Natural killer cell (primary cell): ENCODE data around the gene NTRK2. TPM values are rescaled to one million over a fixed set of nuclear protein-coding genes. Genes with fewer than 3 reads are reported as not detected.

Experiments used
- ATAC-seq, 3 donors: fragments of 150-1000 bp in 2 of 3; fragments of 200-7000 bp in 1 of 3; cut with Tn5 transposase; 1 replicate in 1 of 3; 2 replicates in 2 of 3; pipeline ENCODE4 v1.10.0; 2021; ENCODE audit warnings: mild to moderate bottlenecking in 2 of 3, moderate library complexity in 2 of 3
- DNase-seq, 2 donors: peaks; one replicate each; pipeline versions ENCODE4 v3.0.0 to v3.0.0-alpha.2; 2013 to 2021; ENCODE audit warnings: mixed read lengths in 1 of 2
- H3K27ac ChIP-seq: one replicate; pipeline ENCODE4 v1.5.1; 2013; ENCODE audit warnings: mild to moderate bottlenecking, low read length
- H3K27me3 ChIP-seq: one replicate; pipeline ENCODE4 v1.6.1; 2013; ENCODE audit warnings: low read length; ENCODE audit not compliant: control insufficient read depth, insufficient read depth
- H3K36me3 ChIP-seq: one replicate; pipeline ENCODE4 v1.6.1; 2013; ENCODE audit warnings: low read length; ENCODE audit not compliant: control insufficient read depth, insufficient read depth
- H3K4me1 ChIP-seq: one replicate; pipeline ENCODE4 v1.6.1; 2013; ENCODE audit warnings: low read length; ENCODE audit not compliant: control insufficient read depth, insufficient read depth
- H3K4me3 ChIP-seq: one replicate; pipeline ENCODE4 v1.5.1; 2013; ENCODE audit warnings: low read length
- H3K9me3 ChIP-seq: one replicate; pipeline ENCODE4 v1.6.1; 2013; ENCODE audit warnings: low read length; ENCODE audit not compliant: control insufficient read depth, insufficient read depth
- H3K27ac Mint-ChIP-seq, 2 donors: one replicate each; pipeline ENCODE4 v1.8.0; 2022; ENCODE audit warnings: mild to moderate bottlenecking in 2 of 2, mixed read lengths in 2 of 2, moderate library complexity in 1 of 2
- H3K27me3 Mint-ChIP-seq, 2 donors: one replicate each; pipeline ENCODE4 v1.8.0; 2022; ENCODE audit warnings: low read depth in 2 of 2, mixed read lengths in 2 of 2
- H3K36me3 Mint-ChIP-seq: one replicate; pipeline ENCODE4 v1.8.0; 2022; ENCODE audit warnings: mixed read lengths
- H3K4me1 Mint-ChIP-seq, 2 donors: one replicate each; pipeline ENCODE4 v1.8.0; 2022; ENCODE audit warnings: mixed read lengths in 2 of 2
- H3K4me3 Mint-ChIP-seq: one replicate; pipeline ENCODE4 v1.8.0; 2022; ENCODE audit warnings: mild to moderate bottlenecking, moderate library complexity, mixed read lengths
- H3K9me3 Mint-ChIP-seq, 2 donors: one replicate each; pipeline ENCODE4 v1.8.0; 2022; ENCODE audit warnings: mixed read lengths in 2 of 2
- CTCF ChIP-seq: fragments of 200-600 bp; IDR thresholded peaks from one replicate; pipeline ENCODE4 v1.8.0; 2022; ENCODE audit warnings: antibody characterized with exemption
- WGBS: methylation state at CpG from one replicate; pipeline ENCODE4 v1.1.7; 2013; ENCODE audit warnings: missing lambda C conversion rate; ENCODE audit not compliant: insufficient coverage; 5-methylcytosine and 5-hydroxymethylcytosine counted together
- intact Hi-C: fragments of 100-400 bp; cut with micrococcal nuclease; formaldehyde crosslinking; loops from one replicate; pipeline ENCODE4 v1.14.2; 2022
- total RNA-seq, 4 donors: library from RNA; stranded (reverse); fragments of 120-200 nt in 1 of 4; gene quantifications; one replicate each; pipeline versions ENCODE4 v1.2.3 to v1.2.4, GENCODE V29; 2013 to 2022

The NTRK2 gene
- total RNA-seq, 3 donors from 2014 or later (not counting 1 experiment from before 2014, with no cell fraction given), result 0.08 TPM; not detected in 2

GRCh38 chr9:85042981-85043647 is 373.6 kb downstream of the NTRK2 start:
- no peaks in the 10 kb centered on the region for H3K4me1 Mint-ChIP-seq
- H3K36me3 Mint-ChIP-seq, result no peaks in the 10 kb centered on the region
- H3K27ac Mint-ChIP-seq, result no peak overlapping the region
- no peaks in the 10 kb centered on the region for H3K36me3 ChIP-seq
- H3K9me3 Mint-ChIP-seq, result no peaks in the 10 kb centered on the region
- H3K4me3 Mint-ChIP-seq, result no peak overlapping the region
- H3K27ac ChIP-seq, result no peak overlapping the region
- no peak for TF ChIP-seq CTCF
- 88% methylated on average over 2 of the region's 3 CpGs for WGBS
- DNase-seq (no peak), ATAC-seq (no peak)
- H3K27me3 ChIP-seq, result peaks cover 3% of the 10 kb centered on the region
- intact Hi-C loops, result no loop called here
- no peak overlapping the region for H3K4me3 ChIP-seq
- peaks cover 3 to 12% of the 10 kb centered on the region in 2 donors for H3K27me3 Mint-ChIP-seq
- no peaks in the 10 kb centered on the region for H3K9me3 ChIP-seq
- H3K4me1 ChIP-seq, result no peaks in the 10 kb centered on the region

GRCh38 chr9:85045271-85045670 is 375.7 kb downstream of the NTRK2 start:
- no peak for DNase-seq
- Histone ChIP-seq H3K4me1 (no peaks in the 10 kb centered on the region), H3K4me3 (no peak overlapping the region), H3K9me3 (no peaks in the 10 kb centered on the region), H3K27me3 (peaks cover 3% of the 10 kb centered on the region), H3K27ac (no peak overlapping the region), H3K36me3 (no peaks in the 10 kb centered on the region)
- no peaks in the 10 kb centered on the region for H3K36me3 Mint-ChIP-seq
- TF ChIP-seq CTCF, result no peak
- no peak for ATAC-seq
- no peak overlapping the region for H3K27ac Mint-ChIP-seq
- peaks cover 3 to 12% of the 10 kb centered on the region in 2 donors for H3K27me3 Mint-ChIP-seq
- H3K4me3 Mint-ChIP-seq, result no peak overlapping the region
- no peaks in the 10 kb centered on the region for H3K9me3 Mint-ChIP-seq
- intact Hi-C loops, result no loop called here
- H3K4me1 Mint-ChIP-seq, result no peaks in the 10 kb centered on the region
- WGBS, result 91% methylated on average over 5 of the region's 6 CpGs

- no peaks in the 10 kb centered on the region for H3K4me1 ChIP-seq
- no peak overlapping the region for H3K27ac ChIP-seq
- DNase-seq (no peak), ATAC-seq (no peak)
- Mint-ChIP-seq H3K27me3 (peaks cover 11 to 21% of the 10 kb centered on the region in 2 donors), H3K4me1 (no peaks in the 10 kb centered on the region), H3K27ac (no peak overlapping the region), H3K4me3 (no peak overlapping the region), H3K36me3 (no peaks in the 10 kb centered on the region), H3K9me3 (no peaks in the 10 kb centered on the region)
- WGBS, result 83% methylated on average over 4 of the region's 4 CpGs
- intact Hi-C loops, result no loop called here
- H3K36me3 ChIP-seq, result no peaks in the 10 kb centered on the region
- no peaks in the 10 kb centered on the region for H3K27me3 ChIP-seq
- H3K9me3 ChIP-seq, result no peaks in the 10 kb centered on the region
- TF ChIP-seq CTCF, result no peak
- H3K4me3 ChIP-seq, result no peak overlapping the region
Observed at GRCh38 chr9:85046475-85046874, 376.9 kb downstream of the NTRK2 start.
